Limb (tissue), 2 donors: Measurements from ENCODE around the gene GVQW3.
"Not testable (repeated sequence)": the region's sequence is repeated elsewhere in the genome, so short reads cannot be mapped to it uniquely, and the experiment has no call there.

Experiments used
- DNase-seq, 2 donors: peaks; one replicate each; pipeline ENCODE4 v3.0.0-alpha.2; 2016; ENCODE audit errors: extremely low spot score in 2 of 2

Gene GVQW3

GRCh38 chr11:76385903-76386302 lies 4.8 kb downstream of the GVQW3 start:
- no peak for DNase-seq

GRCh38 chr11:76388408-76388807 lies 7.3 kb downstream of the GVQW3 start:
- DNase-seq: no peak

GRCh38 chr11:76391021-76391420 lies 9.9 kb downstream of the GVQW3 start:
- no peak for DNase-seq

- DNase-seq: no peak
Measured at GRCh38 chr11:76391811-76392475, 10.8 kb downstream of the GVQW3 start.

GRCh38 chr11:76392870-76393269 lies 11.7 kb downstream of the GVQW3 start:
- DNase-seq: no peak

GRCh38 chr11:76394411-76394810 lies 13.3 kb downstream of the GVQW3 start:
- DNase-seq: no peak

GRCh38 chr11:76395296-76395695 lies 14.2 kb downstream of the GVQW3 start:
- no peak for DNase-seq

GRCh38 chr11:76397383-76397782 lies 16.3 kb downstream of the GVQW3 start:
- DNase-seq: no peak

GRCh38 chr11:76400967-76401366 lies 19.8 kb downstream of the GVQW3 start:
- no peak for DNase-seq

- not testable (repeated sequence) for DNase-seq
Measured at GRCh38 chr11:76401484-76401883, 20.4 kb downstream of the GVQW3 start.

- no peak for DNase-seq
Measured at GRCh38 chr11:76406359-76406758, 25.2 kb downstream of the GVQW3 start.

GRCh38 chr11:76408171-76408965 lies 27.2 kb downstream of the GVQW3 start:
- peak in 1 of 2 donors; percentile 33 for DNase-seq

- peak; percentile 61 to 65 for DNase-seq
Measured at GRCh38 chr11:76410851-76411357, 29.8 kb downstream of the GVQW3 start.

- no peak for DNase-seq
Measured at GRCh38 chr11:76415073-76415472, 34.0 kb downstream of the GVQW3 start.

- no peak for DNase-seq
Measured at GRCh38 chr11:76419896-76420295, 38.8 kb downstream of the GVQW3 start.

- no peak for DNase-seq
Measured at GRCh38 chr11:76424379-76424778, 43.3 kb downstream of the GVQW3 start.

GRCh38 chr11:76424891-76425290 lies 43.8 kb downstream of the GVQW3 start:
- DNase-seq: no peak

GRCh38 chr11:76426660-76427059 lies 45.5 kb downstream of the GVQW3 start:
- DNase-seq: no peak

- no peak for DNase-seq
Measured at GRCh38 chr11:76436020-76436419, 54.9 kb downstream of the GVQW3 start.

GRCh38 chr11:76443268-76443980 lies 62.3 kb downstream of the GVQW3 start:
- DNase-seq: peak in 1 of 2 donors; percentile 8

GRCh38 chr11:76444065-76444383 lies 62.9 kb downstream of the GVQW3 start:
- DNase-seq: no peak
